Measurements from ENCODE around the gene GTF2A1.

The GTF2A1 gene

DNA sequence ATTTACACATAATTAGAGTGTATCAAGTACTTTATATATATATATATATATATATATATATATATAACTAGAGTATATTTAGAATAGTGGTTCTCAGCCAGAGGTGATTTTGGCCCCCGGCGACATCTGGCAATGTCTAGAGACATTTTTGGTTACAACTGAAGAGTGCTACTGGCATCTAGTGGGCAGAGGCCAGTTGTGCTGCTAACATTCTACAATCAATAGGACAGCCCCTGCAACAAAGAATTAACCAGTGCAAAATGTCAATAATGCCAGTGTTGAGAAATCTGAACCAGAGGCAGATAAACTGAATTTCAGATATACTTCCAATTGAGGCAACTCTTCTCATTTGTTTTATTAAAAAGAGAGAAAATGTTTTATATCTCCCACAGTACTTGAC, 8.9 kb downstream of the GTF2A1 start:
- Histone ChIP-seq H3K4me1 (ENCODE audit: low read length) (0 out of 2 replicates have a peak, but pooled peaks cover 4% of the 10 kb centered on the region), H3K79me2 (ENCODE audit: low read length) (peaks cover 65% of the 10 kb centered on the region), H3K4me2 (ENCODE audit: low read depth, low read length) (no peak overlapping the region), H2AFZ (ENCODE audit: low read length) (no peak overlapping the region), H4K20me1 (ENCODE audit: insufficient read depth, low read length) (no peaks in the 10 kb centered on the region), H3K4me3 (ENCODE audit: low read length) (no peak overlapping the region), H3K27ac (ENCODE audit: low read length) (no peak overlapping the region), H3K36me3 (replicated peaks; ENCODE audit: insufficient read depth, low read length) (no peaks in the 10 kb centered on the region; the same call in 1 of the 2 replicates), H3F3A (ENCODE audit: insufficient read depth, low read length) (no peaks in the 10 kb centered on the region), H3K9ac (ENCODE audit: low read length) (no peak overlapping the region), H3K9me2 (replicated peaks; ENCODE audit: insufficient read depth, low read length) (no peaks in the 10 kb centered on the region), H3K27me3 (replicated peaks; ENCODE audit: insufficient read depth, low read length) (no peaks in the 10 kb centered on the region), H3K9me3 (replicated peaks; ENCODE audit: insufficient read depth, low read length) (no peaks in the 10 kb centered on the region)
- TF ChIP-seq CTCF (IDR thresholded peaks at IDR 0.05; ENCODE audit: low read length), result peak; percentile 32
- TF ChIP-seq EZH2phosphoT487 (IDR thresholded peaks at IDR 0.05; ENCODE audit: low read length), result no peak
- TF ChIP-seq EZH2 (optimal IDR thresholded peaks at IDR 0.05; ENCODE audit: low read depth, low read length), result no peak
- peak; percentile 23 for DNase-seq

GRCh38 chr14:81209167-81209836, 11.5 kb downstream of the GTF2A1 start:
- DNase-seq, result no peak
- Histone ChIP-seq H4K20me1 (ENCODE audit: insufficient read depth, low read length) (no peaks in the 10 kb centered on the region), H3K9me2 (replicated peaks; ENCODE audit: insufficient read depth, low read length) (no peaks in the 10 kb centered on the region), H3F3A (ENCODE audit: insufficient read depth, low read length) (no peaks in the 10 kb centered on the region), H3K9ac (ENCODE audit: low read length) (no peak overlapping the region), H3K9me3 (replicated peaks; ENCODE audit: insufficient read depth, low read length) (no peaks in the 10 kb centered on the region), H3K27me3 (replicated peaks; ENCODE audit: insufficient read depth, low read length) (no peaks in the 10 kb centered on the region), H3K4me1 (ENCODE audit: low read length) (0 out of 2 replicates have a peak, but pooled peaks cover 4% of the 10 kb centered on the region), H2AFZ (ENCODE audit: low read length) (no peak overlapping the region), H3K36me3 (replicated peaks; ENCODE audit: insufficient read depth, low read length) (no peaks in the 10 kb centered on the region; the same call in 1 of the 2 replicates), H3K4me3 (ENCODE audit: low read length) (no peak overlapping the region), H3K27ac (ENCODE audit: low read length) (peak overlapping the region; percentile 35; the same call in 1 of the 2 replicates), H3K4me2 (ENCODE audit: low read depth, low read length) (no peak overlapping the region), H3K79me2 (ENCODE audit: low read length) (peaks cover 58% of the 10 kb centered on the region)
- no peak for TF ChIP-seq EZH2phosphoT487 (IDR thresholded peaks at IDR 0.05; ENCODE audit: low read length)
- TF ChIP-seq CTCF (IDR thresholded peaks at IDR 0.05; ENCODE audit: low read length), result no peak
- TF ChIP-seq EZH2 (optimal IDR thresholded peaks at IDR 0.05; ENCODE audit: low read depth, low read length), result no peak

DNA sequence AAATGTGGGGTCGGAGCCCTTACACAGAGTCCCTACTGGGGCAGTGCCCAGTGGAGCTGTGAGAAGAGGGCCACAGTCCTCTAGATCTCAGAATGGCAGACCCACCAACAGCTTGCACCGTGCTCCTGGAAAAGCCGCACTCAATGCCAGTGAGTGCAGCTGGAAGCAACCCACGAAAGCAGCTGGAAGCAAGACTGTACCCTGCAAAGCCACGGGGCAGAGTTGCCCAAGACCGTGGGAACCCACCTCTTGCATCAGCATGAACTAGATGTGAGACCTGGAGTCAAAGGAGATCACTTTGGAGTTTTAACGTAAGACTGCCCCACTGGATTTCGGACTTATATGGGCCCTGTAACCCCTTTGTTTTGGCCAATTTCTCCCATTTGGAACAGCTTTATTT, 12.3 kb downstream of the GTF2A1 start:
- Histone ChIP-seq H3K27ac (ENCODE audit: low read length) (no peak overlapping the region), H4K20me1 (ENCODE audit: insufficient read depth, low read length) (no peaks in the 10 kb centered on the region), H3K9me2 (replicated peaks; ENCODE audit: insufficient read depth, low read length) (no peaks in the 10 kb centered on the region), H3K4me1 (ENCODE audit: low read length) (0 out of 2 replicates have a peak, but pooled peaks cover 4% of the 10 kb centered on the region), H2AFZ (ENCODE audit: low read length) (no peak overlapping the region), H3K4me3 (ENCODE audit: low read length) (no peak overlapping the region), H3K79me2 (ENCODE audit: low read length) (peaks cover 58% of the 10 kb centered on the region), H3K36me3 (replicated peaks; ENCODE audit: insufficient read depth, low read length) (no peaks in the 10 kb centered on the region; the same call in 1 of the 2 replicates), H3K27me3 (replicated peaks; ENCODE audit: insufficient read depth, low read length) (no peaks in the 10 kb centered on the region), H3K9ac (ENCODE audit: low read length) (no peak overlapping the region), H3F3A (ENCODE audit: insufficient read depth, low read length) (no peaks in the 10 kb centered on the region), H3K9me3 (replicated peaks; ENCODE audit: insufficient read depth, low read length) (no peaks in the 10 kb centered on the region), H3K4me2 (ENCODE audit: low read depth, low read length) (no peak overlapping the region)
- no peak for DNase-seq
- TF ChIP-seq CTCF (IDR thresholded peaks at IDR 0.05; ENCODE audit: low read length) (no peak), EZH2phosphoT487 (IDR thresholded peaks at IDR 0.05; ENCODE audit: low read length) (no peak), EZH2 (optimal IDR thresholded peaks at IDR 0.05; ENCODE audit: low read depth, low read length) (no peak)

Data from MM.1S (cell line).